Subcutaneous adipose tissue (tissue), 4 donors: Measurements from ENCODE around the gene RDX. TPM values are rescaled to one million over a fixed set of nuclear protein-coding genes. Genes with fewer than 3 reads are reported as not detected.

Source experiments
- CTCF ChIP-seq: fragments of 450-650 bp; IDR thresholded peaks from one replicate; pipeline ENCODE4 v1.5.1; 2016; ENCODE audit warnings: low read depth, mild to moderate bottlenecking, control low read depth, antibody characterized with exemption, moderate library complexity
- total RNA-seq, 4 donors: library from RNA; depleted of rRNA; stranded (reverse); fragments of >200 nt; gene quantifications; one replicate each; pipeline ENCODE4 v1.1.0, GENCODE V29; 2016

RDX gene
- total RNA-seq, 4 donors from 2014 or later, result 74.9 to 169 (median 106) TPM

- TF ChIP-seq CTCF, result no peak
Measured at GRCh38 chr11:110335358-110335757, 38.9 kb upstream of the RDX start.

- TF ChIP-seq CTCF, result no peak
Measured at GRCh38 chr11:110331626-110332025, 35.2 kb upstream of the RDX start.

GRCh38 chr11:110329445-110329844 is 33.0 kb upstream of the RDX start:
- no peak for TF ChIP-seq CTCF

- no peak for TF ChIP-seq CTCF
Measured at GRCh38 chr11:110327508-110327907, 31.1 kb upstream of the RDX start.

- no peak for TF ChIP-seq CTCF
Measured at GRCh38 chr11:110323786-110324185, 27.4 kb upstream of the RDX start.

GRCh38 chr11:110319501-110319900 is 23.1 kb upstream of the RDX start:
- no peak for TF ChIP-seq CTCF

GRCh38 chr11:110318638-110319404 is 22.4 kb upstream of the RDX start:
- TF ChIP-seq CTCF, result no peak
